A673 (cell line): Measurements from ENCODE around the gene VAPB. TPM values are rescaled to one million over a fixed set of nuclear protein-coding genes. Genes with fewer than 3 reads are reported as not detected.

Source experiments
- BruUV-seq: library from RNA; stranded (reverse); fragments of 400-500 nt; replicated peaks from 2 replicates; lab custom pipeline; 2021; lab: Mats Ljungman, UMichigan
- CTCF ChIA-PET: fragments of 300-600 bp; sonication (Branson Sonifier 250); formaldehyde crosslinking; loops from one replicate; lab custom pipeline; 2022; ENCODE audit warnings: antibody characterized with exemption; lab: Charles Lee
- POLR2A ChIA-PET: fragments of 300-600 bp; sonication (Branson Sonifier 250); formaldehyde crosslinking; loops from one replicate; lab custom pipeline; 2022; ENCODE audit warnings: antibody characterized with exemption; ENCODE audit not compliant: low non-redundant PET; lab: Charles Lee
- DNase-seq: peaks from one replicate; pipeline ENCODE4 v3.0.0-alpha.2; 2015; ENCODE audit warnings: low spot score
- H3K27ac ChIP-seq: fragments of 200-600 bp; sonication (generic); 2 replicates; pipeline ENCODE4 v1.5.1; 2016; ENCODE audit warnings: mixed run types, low read depth, mild to moderate bottlenecking, mixed read lengths, antibody characterized with exemption, low read length; ENCODE audit not compliant: poor library complexity, severe bottlenecking
- H3K27me3 ChIP-seq: fragments of 200-600 bp; sonication (generic); replicated peaks from 2 replicates; pipeline ENCODE4 v1.6.1; 2017; ENCODE audit warnings: mixed run types, low read depth, mild to moderate bottlenecking, mixed read lengths, antibody characterized with exemption, low read length; ENCODE audit not compliant: insufficient read depth, poor library complexity
- H3K36me3 ChIP-seq: fragments of 200-600 bp; sonication (generic); 2 replicates; pipeline ENCODE4 v1.6.1; 2016; ENCODE audit warnings: mixed run types, mild to moderate bottlenecking, mixed read lengths, antibody characterized with exemption, low read length; ENCODE audit not compliant: insufficient read depth, poor library complexity, severe bottlenecking
- H3K4me1 ChIP-seq: fragments of 200-600 bp; sonication (generic); 2 replicates; pipeline ENCODE4 v1.6.1; 2017; ENCODE audit warnings: mixed run types, mild to moderate bottlenecking, mixed read lengths, antibody characterized with exemption, low read length; ENCODE audit not compliant: insufficient read depth, poor library complexity, severe bottlenecking
- H3K4me3 ChIP-seq: fragments of 200-600 bp; sonication (generic); 2 replicates; pipeline ENCODE4 v1.5.1; 2016; ENCODE audit warnings: low read depth, mixed run types, mild to moderate bottlenecking, mixed read lengths, low read length; ENCODE audit not compliant: poor library complexity, severe bottlenecking
- H3K9me3 ChIP-seq: fragments of 200-600 bp; sonication (generic); 2 replicates; pipeline ENCODE4 v1.6.1; 2016; ENCODE audit warnings: mixed run types, low read depth, mild to moderate bottlenecking, mixed read lengths, antibody characterized with exemption, low read length; ENCODE audit not compliant: poor library complexity, severe bottlenecking
- CTCF ChIP-seq: fragments of 300-800, 200-600 bp; sonication (generic); conservative IDR thresholded peaks from 2 replicates; pipeline ENCODE4 v1.5.1; 2017; ENCODE audit warnings: low read depth, mild to moderate bottlenecking, antibody characterized with exemption, low read length, moderate library complexity, mixed read lengths
- EZH2 ChIP-seq: fragments of 200-600 bp; sonication (generic); IDR thresholded peaks from 2 replicates; pipeline ENCODE4 v1.6.1; 2017; ENCODE audit warnings: borderline replicate concordance, low read depth, mild to moderate bottlenecking, mixed read lengths, antibody characterized with exemption, low read length; ENCODE audit not compliant: poor library complexity, severe bottlenecking
- intact Hi-C: fragments of 100-400 bp; cut with micrococcal nuclease; formaldehyde crosslinking; loops from one replicate; pipeline ENCODE4 v1.10.0; 2022; ENCODE audit not compliant: unreplicated experiment
- total RNA-seq: library from RNA; stranded (reverse); gene quantifications from 2 replicates; pipeline ENCODE4 v1.2.3, GENCODE V29; 2021

The VAPB gene
- total RNA-seq, 1 experiment from 2014 or later, result 60.9 TPM

- no peaks in the 10 kb centered on the region for H3K27me3 ChIP-seq
- BruUV-seq, result no TSS peak
- H3K9me3 ChIP-seq, result no peaks in the 10 kb centered on the region
- CTCF ChIA-PET, result no interaction called here
- H3K36me3 ChIP-seq, result no peaks in the 10 kb centered on the region
- no peak for TF ChIP-seq CTCF
- TF ChIP-seq EZH2, result no peak
- no peak overlapping the region for H3K27ac ChIP-seq
- intact Hi-C loops, result no loop called here
- DNase-seq, result no peak
- no peaks in the 10 kb centered on the region for H3K4me1 ChIP-seq
- POLR2A ChIA-PET, result no interaction called here
- H3K4me3 ChIP-seq, result no peak overlapping the region
Measured at GRCh38 chr20:58467572-58468527, 78.8 kb downstream of the VAPB start.

- ChIA-PET CTCF (no interaction called here), POLR2A (no interaction called here)
- Histone ChIP-seq H3K27ac (no peak overlapping the region), H3K4me1 (no peaks in the 10 kb centered on the region), H3K9me3 (no peaks in the 10 kb centered on the region), H3K27me3 (no peaks in the 10 kb centered on the region), H3K4me3 (no peak overlapping the region), H3K36me3 (no peaks in the 10 kb centered on the region)
- DNase-seq, result no peak
- intact Hi-C loops, result no loop called here
- no peak for TF ChIP-seq EZH2
- TF ChIP-seq CTCF, result no peak
- BruUV-seq, result no TSS peak
Measured at GRCh38 chr20:58469616-58470015, 80.6 kb downstream of the VAPB start.

GRCh38 chr20:58470336-58471192 is 81.5 kb downstream of the VAPB start:
- no peaks in the 10 kb centered on the region for H3K27me3 ChIP-seq
- TF ChIP-seq EZH2, result no peak
- no peak for TF ChIP-seq CTCF
- H3K36me3 ChIP-seq, result no peaks in the 10 kb centered on the region
- intact Hi-C loops, result no loop called here
- DNase-seq, result no peak
- no peaks in the 10 kb centered on the region for H3K4me1 ChIP-seq
- no TSS peak for BruUV-seq
- H3K9me3 ChIP-seq, result no peaks in the 10 kb centered on the region
- POLR2A ChIA-PET, result no interaction called here
- H3K4me3 ChIP-seq, result no peak overlapping the region
- no peak overlapping the region for H3K27ac ChIP-seq
- CTCF ChIA-PET, result no interaction called here
